WTC11 (cell line): Measurements from ENCODE around the gene LENG1. TPM values are rescaled to one million over a fixed set of nuclear protein-coding genes. Genes with fewer than 3 reads are reported as not detected.

ENCODE experiments used
- CBFB ChIP-seq: sonication (generic); formaldehyde crosslinking; IDR thresholded peaks from 2 replicates; pipeline ENCODE4 v1.8.1; 2022; ENCODE audit warnings: mild to moderate bottlenecking, low read depth, missing genetic modification reagents
- EMX1 ChIP-seq: fragments of 250-450 bp; sonication (Bioruptor Pico); IDR thresholded peaks from 2 replicates; pipeline ENCODE4 v1.8.0; 2021; ENCODE audit warnings: mild to moderate bottlenecking
- ESRRA ChIP-seq: sonication (generic); formaldehyde crosslinking; IDR thresholded peaks from 2 replicates; pipeline ENCODE4 v1.8.1; 2022; ENCODE audit warnings: mild to moderate bottlenecking, missing genetic modification reagents, borderline replicate concordance
- ETV6 ChIP-seq: sonication (generic); formaldehyde crosslinking; IDR thresholded peaks from 2 replicates; pipeline ENCODE4 v1.8.1; 2022; ENCODE audit warnings: mild to moderate bottlenecking, missing genetic modification reagents
- FOXJ3 ChIP-seq: sonication (generic); formaldehyde crosslinking; IDR thresholded peaks from 2 replicates; pipeline ENCODE4 v1.9.0; 2021; ENCODE audit warnings: missing genetic modification reagents, mild to moderate bottlenecking, borderline replicate concordance
- FOXP1 ChIP-seq: sonication (generic); formaldehyde crosslinking; IDR thresholded peaks from 2 replicates; pipeline ENCODE4 v1.8.0; 2022; ENCODE audit warnings: missing genetic modification reagents, mild to moderate bottlenecking, moderate library complexity, borderline replicate concordance
- GABPB1 ChIP-seq: sonication (generic); formaldehyde crosslinking; IDR thresholded peaks from 2 replicates; pipeline ENCODE4 v1.8.1; 2023; ENCODE audit warnings: mild to moderate bottlenecking, missing genetic modification reagents
- JUN ChIP-seq: sonication (generic); formaldehyde crosslinking; IDR thresholded peaks from 2 replicates; pipeline ENCODE4 v1.8.0; 2023; ENCODE audit warnings: mild to moderate bottlenecking, missing genetic modification reagents
- MYBL2 ChIP-seq: sonication (generic); formaldehyde crosslinking; IDR thresholded peaks from 2 replicates; pipeline ENCODE4 v1.8.1; 2023; ENCODE audit warnings: mild to moderate bottlenecking, moderate library complexity, missing genetic modification reagents
- SMAD4 ChIP-seq: sonication (generic); formaldehyde crosslinking; IDR thresholded peaks from 2 replicates; pipeline ENCODE4 v1.8.0; 2022; ENCODE audit warnings: mild to moderate bottlenecking, missing genetic modification reagents
- SP1 ChIP-seq: sonication (generic); formaldehyde crosslinking; conservative IDR thresholded peaks from 2 replicates; pipeline ENCODE4 v1.8.1; 2022; ENCODE audit warnings: missing genetic modification reagents
- TEAD1 ChIP-seq: sonication (generic); formaldehyde crosslinking; IDR thresholded peaks from 2 replicates; pipeline ENCODE4 v1.8.0; 2022; ENCODE audit warnings: mild to moderate bottlenecking, missing genetic modification reagents
- TEAD4 ChIP-seq: sonication (generic); formaldehyde crosslinking; IDR thresholded peaks from 2 replicates; pipeline ENCODE4 v1.8.0; 2022; ENCODE audit warnings: mild to moderate bottlenecking, missing genetic modification reagents
- total RNA-seq: library from RNA; stranded (reverse); gene quantifications from 3 replicates; pipeline ENCODE4 v1.2.3, GENCODE V29; 2021
- TF ChIP-seq, protein P1 (sequence below): sonication (generic); formaldehyde crosslinking; IDR thresholded peaks from 2 replicates; pipeline ENCODE4 v1.8.1; 2023; ENCODE audit warnings: mild to moderate bottlenecking, missing genetic modification reagents, borderline replicate concordance
- TF ChIP-seq, protein P2 (sequence below): sonication (generic); formaldehyde crosslinking; IDR thresholded peaks from 2 replicates; pipeline ENCODE4 v1.8.1; 2022; ENCODE audit warnings: missing genetic modification reagents, borderline replicate concordance
- TF ChIP-seq, protein P3 (sequence below): sonication (generic); formaldehyde crosslinking; IDR thresholded peaks from 2 replicates; pipeline ENCODE4 v1.8.1; 2022; ENCODE audit warnings: low read depth, missing genetic modification reagents, borderline replicate concordance
- TF ChIP-seq, protein P4 (sequence below): fragments of 250-450 bp; sonication (Bioruptor Pico); IDR thresholded peaks from 2 replicates; pipeline ENCODE4 v1.9.0; 2021; ENCODE audit warnings: mild to moderate bottlenecking
- TF ChIP-seq, protein P5 (sequence below): fragments of 250-450 bp; sonication (Bioruptor Pico); IDR thresholded peaks from 2 replicates; pipeline ENCODE4 v1.9.0; 2021; ENCODE audit warnings: mild to moderate bottlenecking, borderline replicate concordance
- TF ChIP-seq, protein P6 (sequence below): fragments of 250-450 bp; sonication (Bioruptor Pico); IDR thresholded peaks from 2 replicates; pipeline ENCODE4 v1.9.0; 2021; ENCODE audit warnings: moderate library complexity, mild to moderate bottlenecking, inconsistent platforms, borderline replicate concordance
- TF ChIP-seq, protein P7 (sequence below): sonication (generic); formaldehyde crosslinking; IDR thresholded peaks from 2 replicates; pipeline ENCODE4 v1.8.1; 2023; ENCODE audit warnings: mild to moderate bottlenecking, missing genetic modification reagents

The LENG1 gene
- total RNA-seq, 1 experiment from 2014 or later: 4.9 TPM

DNA sequence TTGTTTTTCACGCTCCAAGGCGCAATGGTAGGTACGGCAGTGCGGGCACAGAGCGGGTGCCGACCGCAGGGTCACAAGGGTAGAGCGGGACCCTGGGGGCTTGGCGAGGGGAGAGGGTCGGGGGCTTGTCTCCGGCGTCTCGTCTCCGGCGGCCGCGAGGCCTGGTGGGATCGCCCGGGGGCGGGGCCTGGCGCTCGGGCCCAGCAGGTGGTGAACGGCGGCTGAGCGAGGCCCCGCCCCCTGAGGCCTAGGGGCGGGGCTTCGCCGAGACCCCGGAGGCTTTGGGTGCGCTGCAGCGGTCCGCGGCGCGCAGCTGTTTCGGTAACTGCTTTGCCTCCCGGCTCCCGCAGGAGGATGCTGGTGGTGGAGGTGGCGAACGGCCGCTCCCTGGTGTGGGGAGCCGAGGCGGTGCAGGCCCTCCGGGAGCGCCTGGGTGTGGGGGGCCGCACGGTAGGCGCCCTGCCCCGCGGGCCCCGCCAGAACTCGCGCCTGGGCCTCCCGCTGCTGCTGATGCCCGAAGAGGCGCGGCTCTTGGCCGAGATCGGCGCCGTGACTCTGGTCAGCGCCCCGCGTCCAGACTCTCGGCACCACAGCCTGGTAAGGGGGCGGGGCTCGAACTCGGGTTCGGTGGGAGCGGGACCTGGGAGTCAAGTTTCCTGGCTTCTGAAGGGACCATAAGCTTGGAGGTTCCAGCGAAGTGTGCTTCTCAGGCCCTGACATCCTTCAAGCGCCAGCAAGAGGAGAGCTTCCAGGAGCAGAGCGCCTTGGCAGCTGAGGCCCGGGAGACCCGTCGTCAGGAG is 31.7 kb upstream of the LENG1 start, which contains the start of gene TSEN34 (continued):
- TF ChIP-seq, protein P1, sequence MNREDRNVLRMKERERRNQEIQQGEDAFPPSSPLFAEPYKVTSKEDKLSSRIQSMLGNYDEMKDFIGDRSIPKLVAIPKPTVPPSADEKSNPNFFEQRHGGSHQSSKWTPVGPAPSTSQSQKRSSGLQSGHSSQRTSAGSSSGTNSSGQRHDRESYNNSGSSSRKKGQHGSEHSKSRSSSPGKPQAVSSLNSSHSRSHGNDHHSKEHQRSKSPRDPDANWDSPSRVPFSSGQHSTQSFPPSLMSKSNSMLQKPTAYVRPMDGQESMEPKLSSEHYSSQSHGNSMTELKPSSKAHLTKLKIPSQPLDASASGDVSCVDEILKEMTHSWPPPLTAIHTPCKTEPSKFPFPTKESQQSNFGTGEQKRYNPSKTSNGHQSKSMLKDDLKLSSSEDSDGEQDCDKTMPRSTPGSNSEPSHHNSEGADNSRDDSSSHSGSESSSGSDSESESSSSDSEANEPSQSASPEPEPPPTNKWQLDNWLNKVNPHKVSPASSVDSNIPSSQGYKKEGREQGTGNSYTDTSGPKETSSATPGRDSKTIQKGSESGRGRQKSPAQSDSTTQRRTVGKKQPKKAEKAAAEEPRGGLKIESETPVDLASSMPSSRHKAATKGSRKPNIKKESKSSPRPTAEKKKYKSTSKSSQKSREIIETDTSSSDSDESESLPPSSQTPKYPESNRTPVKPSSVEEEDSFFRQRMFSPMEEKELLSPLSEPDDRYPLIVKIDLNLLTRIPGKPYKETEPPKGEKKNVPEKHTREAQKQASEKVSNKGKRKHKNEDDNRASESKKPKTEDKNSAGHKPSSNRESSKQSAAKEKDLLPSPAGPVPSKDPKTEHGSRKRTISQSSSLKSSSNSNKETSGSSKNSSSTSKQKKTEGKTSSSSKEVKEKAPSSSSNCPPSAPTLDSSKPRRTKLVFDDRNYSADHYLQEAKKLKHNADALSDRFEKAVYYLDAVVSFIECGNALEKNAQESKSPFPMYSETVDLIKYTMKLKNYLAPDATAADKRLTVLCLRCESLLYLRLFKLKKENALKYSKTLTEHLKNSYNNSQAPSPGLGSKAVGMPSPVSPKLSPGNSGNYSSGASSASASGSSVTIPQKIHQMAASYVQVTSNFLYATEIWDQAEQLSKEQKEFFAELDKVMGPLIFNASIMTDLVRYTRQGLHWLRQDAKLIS (CRISPR knock-in tag): no peak
- TF ChIP-seq, protein P2, sequence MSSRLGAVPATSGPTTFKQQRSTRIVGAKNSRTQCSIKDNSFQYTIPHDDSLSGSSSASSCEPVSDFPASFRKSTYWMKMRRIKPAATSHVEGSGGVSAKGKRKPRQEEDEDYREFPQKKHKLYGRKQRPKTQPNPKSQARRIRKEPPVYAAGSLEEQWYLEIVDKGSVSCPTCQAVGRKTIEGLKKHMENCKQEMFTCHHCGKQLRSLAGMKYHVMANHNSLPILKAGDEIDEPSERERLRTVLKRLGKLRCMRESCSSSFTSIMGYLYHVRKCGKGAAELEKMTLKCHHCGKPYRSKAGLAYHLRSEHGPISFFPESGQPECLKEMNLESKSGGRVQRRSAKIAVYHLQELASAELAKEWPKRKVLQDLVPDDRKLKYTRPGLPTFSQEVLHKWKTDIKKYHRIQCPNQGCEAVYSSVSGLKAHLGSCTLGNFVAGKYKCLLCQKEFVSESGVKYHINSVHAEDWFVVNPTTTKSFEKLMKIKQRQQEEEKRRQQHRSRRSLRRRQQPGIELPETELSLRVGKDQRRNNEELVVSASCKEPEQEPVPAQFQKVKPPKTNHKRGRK (CRISPR knock-in tag): no peak
- TF ChIP-seq GABPB1 (CRISPR knock-in tag): no peak
- TF ChIP-seq SP1 (CRISPR knock-in tag): peak; percentile 49; the same call in 1 of the 2 replicates
- TF ChIP-seq FOXP1 (CRISPR knock-in tag): peak; percentile 85
- TF ChIP-seq, protein P3, sequence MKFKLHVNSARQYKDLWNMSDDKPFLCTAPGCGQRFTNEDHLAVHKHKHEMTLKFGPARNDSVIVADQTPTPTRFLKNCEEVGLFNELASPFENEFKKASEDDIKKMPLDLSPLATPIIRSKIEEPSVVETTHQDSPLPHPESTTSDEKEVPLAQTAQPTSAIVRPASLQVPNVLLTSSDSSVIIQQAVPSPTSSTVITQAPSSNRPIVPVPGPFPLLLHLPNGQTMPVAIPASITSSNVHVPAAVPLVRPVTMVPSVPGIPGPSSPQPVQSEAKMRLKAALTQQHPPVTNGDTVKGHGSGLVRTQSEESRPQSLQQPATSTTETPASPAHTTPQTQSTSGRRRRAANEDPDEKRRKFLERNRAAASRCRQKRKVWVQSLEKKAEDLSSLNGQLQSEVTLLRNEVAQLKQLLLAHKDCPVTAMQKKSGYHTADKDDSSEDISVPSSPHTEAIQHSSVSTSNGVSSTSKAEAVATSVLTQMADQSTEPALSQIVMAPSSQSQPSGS (CRISPR knock-in tag): no peak
- TF ChIP-seq SMAD4 (CRISPR knock-in tag): no peak
- no peak for TF ChIP-seq EMX1 (CRISPR knock-in tag)
- TF ChIP-seq, protein P4, sequence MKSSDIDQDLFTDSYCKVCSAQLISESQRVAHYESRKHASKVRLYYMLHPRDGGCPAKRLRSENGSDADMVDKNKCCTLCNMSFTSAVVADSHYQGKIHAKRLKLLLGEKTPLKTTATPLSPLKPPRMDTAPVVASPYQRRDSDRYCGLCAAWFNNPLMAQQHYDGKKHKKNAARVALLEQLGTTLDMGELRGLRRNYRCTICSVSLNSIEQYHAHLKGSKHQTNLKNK: no peak
- TF ChIP-seq, protein P5, sequence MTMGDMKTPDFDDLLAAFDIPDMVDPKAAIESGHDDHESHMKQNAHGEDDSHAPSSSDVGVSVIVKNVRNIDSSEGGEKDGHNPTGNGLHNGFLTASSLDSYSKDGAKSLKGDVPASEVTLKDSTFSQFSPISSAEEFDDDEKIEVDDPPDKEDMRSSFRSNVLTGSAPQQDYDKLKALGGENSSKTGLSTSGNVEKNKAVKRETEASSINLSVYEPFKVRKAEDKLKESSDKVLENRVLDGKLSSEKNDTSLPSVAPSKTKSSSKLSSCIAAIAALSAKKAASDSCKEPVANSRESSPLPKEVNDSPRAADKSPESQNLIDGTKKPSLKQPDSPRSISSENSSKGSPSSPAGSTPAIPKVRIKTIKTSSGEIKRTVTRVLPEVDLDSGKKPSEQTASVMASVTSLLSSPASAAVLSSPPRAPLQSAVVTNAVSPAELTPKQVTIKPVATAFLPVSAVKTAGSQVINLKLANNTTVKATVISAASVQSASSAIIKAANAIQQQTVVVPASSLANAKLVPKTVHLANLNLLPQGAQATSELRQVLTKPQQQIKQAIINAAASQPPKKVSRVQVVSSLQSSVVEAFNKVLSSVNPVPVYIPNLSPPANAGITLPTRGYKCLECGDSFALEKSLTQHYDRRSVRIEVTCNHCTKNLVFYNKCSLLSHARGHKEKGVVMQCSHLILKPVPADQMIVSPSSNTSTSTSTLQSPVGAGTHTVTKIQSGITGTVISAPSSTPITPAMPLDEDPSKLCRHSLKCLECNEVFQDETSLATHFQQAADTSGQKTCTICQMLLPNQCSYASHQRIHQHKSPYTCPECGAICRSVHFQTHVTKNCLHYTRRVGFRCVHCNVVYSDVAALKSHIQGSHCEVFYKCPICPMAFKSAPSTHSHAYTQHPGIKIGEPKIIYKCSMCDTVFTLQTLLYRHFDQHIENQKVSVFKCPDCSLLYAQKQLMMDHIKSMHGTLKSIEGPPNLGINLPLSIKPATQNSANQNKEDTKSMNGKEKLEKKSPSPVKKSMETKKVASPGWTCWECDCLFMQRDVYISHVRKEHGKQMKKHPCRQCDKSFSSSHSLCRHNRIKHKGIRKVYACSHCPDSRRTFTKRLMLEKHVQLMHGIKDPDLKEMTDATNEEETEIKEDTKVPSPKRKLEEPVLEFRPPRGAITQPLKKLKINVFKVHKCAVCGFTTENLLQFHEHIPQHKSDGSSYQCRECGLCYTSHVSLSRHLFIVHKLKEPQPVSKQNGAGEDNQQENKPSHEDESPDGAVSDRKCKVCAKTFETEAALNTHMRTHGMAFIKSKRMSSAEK (CRISPR knock-in tag): no peak
- no peak for TF ChIP-seq TEAD4 (CRISPR knock-in tag)
- no peak for TF ChIP-seq FOXJ3
- TF ChIP-seq ETV6 (CRISPR knock-in tag): no peak; the same call in 1 of the 2 replicates
- no peak for TF ChIP-seq TEAD1 (CRISPR knock-in tag)
- TF ChIP-seq, protein P6, sequence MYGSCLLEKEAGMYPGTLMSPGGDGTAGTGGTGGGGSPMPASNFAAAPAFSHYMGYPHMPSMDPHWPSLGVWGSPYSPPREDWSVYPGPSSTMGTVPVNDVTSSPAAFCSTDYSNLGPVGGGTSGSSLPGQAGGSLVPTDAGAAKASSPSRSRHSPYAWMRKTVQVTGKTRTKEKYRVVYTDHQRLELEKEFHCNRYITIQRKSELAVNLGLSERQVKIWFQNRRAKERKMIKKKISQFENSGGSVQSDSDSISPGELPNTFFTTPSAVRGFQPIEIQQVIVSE (CRISPR knock-in tag): no peak
- peak; percentile 59; the same call in 1 of the 2 replicates for TF ChIP-seq MYBL2
- TF ChIP-seq, protein P7, sequence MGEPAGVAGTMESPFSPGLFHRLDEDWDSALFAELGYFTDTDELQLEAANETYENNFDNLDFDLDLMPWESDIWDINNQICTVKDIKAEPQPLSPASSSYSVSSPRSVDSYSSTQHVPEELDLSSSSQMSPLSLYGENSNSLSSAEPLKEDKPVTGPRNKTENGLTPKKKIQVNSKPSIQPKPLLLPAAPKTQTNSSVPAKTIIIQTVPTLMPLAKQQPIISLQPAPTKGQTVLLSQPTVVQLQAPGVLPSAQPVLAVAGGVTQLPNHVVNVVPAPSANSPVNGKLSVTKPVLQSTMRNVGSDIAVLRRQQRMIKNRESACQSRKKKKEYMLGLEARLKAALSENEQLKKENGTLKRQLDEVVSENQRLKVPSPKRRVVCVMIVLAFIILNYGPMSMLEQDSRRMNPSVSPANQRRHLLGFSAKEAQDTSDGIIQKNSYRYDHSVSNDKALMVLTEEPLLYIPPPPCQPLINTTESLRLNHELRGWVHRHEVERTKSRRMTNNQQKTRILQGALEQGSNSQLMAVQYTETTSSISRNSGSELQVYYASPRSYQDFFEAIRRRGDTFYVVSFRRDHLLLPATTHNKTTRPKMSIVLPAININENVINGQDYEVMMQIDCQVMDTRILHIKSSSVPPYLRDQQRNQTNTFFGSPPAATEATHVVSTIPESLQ: no peak
- 0 out of 2 replicates have a peak, but pooled peaks have one; percentile 72 for TF ChIP-seq CBFB (CRISPR knock-in tag)
- 0 out of 2 replicates have a peak, but pooled peaks have one; percentile 35 for TF ChIP-seq ESRRA
- TF ChIP-seq JUN (CRISPR knock-in tag): 0 out of 2 replicates have a peak, but pooled peaks have one; percentile 49
- TF ChIP-seq, all 79 proteins: peak for 18
